NK-92 treated with Interleukin-12 subunit alpha and Interleukin-12 subunit beta, amount 100 ng/mL, for 24 hours (cell line): ENCODE results near the gene MICU1.
"Not testable (repeated sequence)": the region's sequence is repeated elsewhere in the genome, so short reads cannot be mapped to it uniquely, and the experiment has no call there.

Source experiments
- DNase-seq: peaks from one replicate; lab custom pipeline; 2025; lab: John Stamatoyannopoulos, UW

Gene MICU1

GRCh38 chr10:72326665-72327603, 298.9 kb downstream of the MICU1 start:
- not testable (repeated sequence) for DNase-seq

- not testable (repeated sequence) for DNase-seq
Observed at GRCh38 chr10:72325243-72326175, 300.4 kb downstream of the MICU1 start.

- no peak for DNase-seq
Observed at GRCh38 chr10:72323771-72324191, 302.1 kb downstream of the MICU1 start.

- DNase-seq, result no peak
Observed at GRCh38 chr10:72323108-72323749, 302.6 kb downstream of the MICU1 start.

- peak; percentile 68 for DNase-seq
Observed at GRCh38 chr10:72322280-72323058, 303.4 kb downstream of the MICU1 start.

- no peak for DNase-seq
Observed at GRCh38 chr10:72322030-72322279, 303.9 kb downstream of the MICU1 start.

- peak; percentile 29 for DNase-seq
Observed at GRCh38 chr10:72321248-72322029, 304.4 kb downstream of the MICU1 start.

- DNase-seq, result peak; percentile 83
Observed at GRCh38 chr10:72320676-72321247, 305.1 kb downstream of the MICU1 start.

GRCh38 chr10:72319416-72320254, 306.2 kb downstream of the MICU1 start:
- DNase-seq, result peak; percentile 90

- DNase-seq, result peak; percentile 51
Observed at GRCh38 chr10:72318418-72319262, 307.2 kb downstream of the MICU1 start.
